ENCODE results near the gene ALKBH3.

Gene ALKBH3

GRCh38 chr11:43934601-43935423, 54.2 kb downstream of the ALKBH3 start:
- H3K27me3 Mint-ChIP-seq, result peaks cover 4% of the 10 kb centered on the region
- H3K4me1 Mint-ChIP-seq (ENCODE audit: low read depth), result peaks cover 8% of the 10 kb centered on the region
- no peak overlapping the region for H3K4me3 Mint-ChIP-seq
- H3K27ac Mint-ChIP-seq, result no peak overlapping the region
- H3K9me3 Mint-ChIP-seq (ENCODE audit: low read depth), result no peaks in the 10 kb centered on the region
- H3K36me3 Mint-ChIP-seq, result peaks cover 2% of the 10 kb centered on the region

- no peak overlapping the region for H3K27ac Mint-ChIP-seq
- H3K9me3 Mint-ChIP-seq (ENCODE audit: low read depth), result no peaks in the 10 kb centered on the region
- H3K4me3 Mint-ChIP-seq, result no peak overlapping the region
- H3K36me3 Mint-ChIP-seq, result no peaks in the 10 kb centered on the region
- peaks cover 7% of the 10 kb centered on the region for H3K4me1 Mint-ChIP-seq (ENCODE audit: low read depth)
- H3K27me3 Mint-ChIP-seq, result peaks cover 4% of the 10 kb centered on the region
These were observed 54.9 kb downstream of the ALKBH3 start for GRCh38 chr11:43935424-43935979.

- Mint-ChIP-seq H3K9me3 (ENCODE audit: low read depth) (no peaks in the 10 kb centered on the region), H3K4me1 (ENCODE audit: low read depth) (peaks cover 1% of the 10 kb centered on the region), H3K4me3 (no peak overlapping the region), H3K27me3 (peaks cover 10% of the 10 kb centered on the region), H3K36me3 (no peaks in the 10 kb centered on the region), H3K27ac (no peak overlapping the region)
These were observed 55.4 kb downstream of the ALKBH3 start for GRCh38 chr11:43936076-43936475.

GRCh38 chr11:43937434-43938411, 57.1 kb downstream of the ALKBH3 start:
- Mint-ChIP-seq H3K27me3 (peaks cover 15% of the 10 kb centered on the region), H3K27ac (no peak overlapping the region), H3K4me1 (ENCODE audit: low read depth) (peaks cover 3% of the 10 kb centered on the region), H3K9me3 (ENCODE audit: low read depth) (no peaks in the 10 kb centered on the region), H3K36me3 (no peaks in the 10 kb centered on the region), H3K4me3 (no peak overlapping the region)

DNA sequence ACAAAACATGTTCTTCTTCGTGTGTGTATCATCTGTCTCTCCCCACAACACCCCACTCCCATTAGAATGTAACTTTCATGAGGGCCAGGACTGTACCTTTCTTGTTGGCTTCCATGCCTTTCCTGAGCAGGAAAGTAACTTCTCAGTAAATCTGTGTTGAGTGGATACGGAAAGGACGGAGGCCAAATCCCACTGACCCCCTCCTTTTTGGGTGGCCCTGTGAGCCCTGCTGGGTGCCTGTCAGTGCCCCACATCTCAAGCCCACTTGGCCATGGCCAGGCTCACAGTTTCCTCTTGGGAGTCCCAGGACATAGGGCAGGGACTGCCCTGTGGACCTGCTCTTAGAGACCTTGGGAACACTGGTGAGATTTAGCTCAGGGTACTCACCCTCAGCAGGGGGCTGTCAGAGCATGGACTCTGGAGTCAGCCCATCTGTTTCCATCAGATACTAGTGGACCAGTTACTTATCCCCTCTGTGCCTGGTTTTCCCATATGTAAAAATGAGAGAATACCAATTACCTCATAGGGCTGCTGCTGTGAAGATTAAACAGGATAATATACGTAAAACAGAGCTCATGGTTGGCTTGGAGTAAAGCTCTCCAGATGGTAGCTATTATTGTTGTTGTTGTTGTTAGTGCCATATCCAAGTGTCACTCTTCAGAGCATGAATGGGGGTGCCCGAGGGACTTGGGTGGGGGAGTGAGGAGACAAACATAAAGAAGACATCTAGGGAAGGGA, 60.8 kb downstream of the ALKBH3 start:
- H3K27me3 Mint-ChIP-seq, result peaks cover 29% of the 10 kb centered on the region
- H3K9me3 Mint-ChIP-seq (ENCODE audit: low read depth), result no peaks in the 10 kb centered on the region
- peak overlapping the region; percentile 90 for H3K4me3 Mint-ChIP-seq
- peak overlapping the region; percentile 9 for H3K27ac Mint-ChIP-seq
- H3K36me3 Mint-ChIP-seq, result no peaks in the 10 kb centered on the region
- H3K4me1 Mint-ChIP-seq (ENCODE audit: low read depth), result peaks cover 15% of the 10 kb centered on the region

GRCh38 chr11:43942662-43943371, 62.2 kb downstream of the ALKBH3 start:
- peak overlapping the region; percentile 66 for H3K4me3 Mint-ChIP-seq
- peaks cover 15% of the 10 kb centered on the region for H3K4me1 Mint-ChIP-seq (ENCODE audit: low read depth)
- peaks cover 37% of the 10 kb centered on the region for H3K27me3 Mint-ChIP-seq
- H3K27ac Mint-ChIP-seq, result no peak overlapping the region
- no peaks in the 10 kb centered on the region for H3K36me3 Mint-ChIP-seq
- no peaks in the 10 kb centered on the region for H3K9me3 Mint-ChIP-seq (ENCODE audit: low read depth)

- Mint-ChIP-seq H3K9me3 (ENCODE audit: low read depth) (no peaks in the 10 kb centered on the region), H3K27ac (no peak overlapping the region), H3K36me3 (no peaks in the 10 kb centered on the region), H3K4me3 (peak overlapping the region; percentile 93), H3K27me3 (peaks cover 37% of the 10 kb centered on the region), H3K4me1 (ENCODE audit: low read depth) (peaks cover 15% of the 10 kb centered on the region)
These were observed 62.8 kb downstream of the ALKBH3 start for GRCh38 chr11:43943372-43943930.

DNA sequence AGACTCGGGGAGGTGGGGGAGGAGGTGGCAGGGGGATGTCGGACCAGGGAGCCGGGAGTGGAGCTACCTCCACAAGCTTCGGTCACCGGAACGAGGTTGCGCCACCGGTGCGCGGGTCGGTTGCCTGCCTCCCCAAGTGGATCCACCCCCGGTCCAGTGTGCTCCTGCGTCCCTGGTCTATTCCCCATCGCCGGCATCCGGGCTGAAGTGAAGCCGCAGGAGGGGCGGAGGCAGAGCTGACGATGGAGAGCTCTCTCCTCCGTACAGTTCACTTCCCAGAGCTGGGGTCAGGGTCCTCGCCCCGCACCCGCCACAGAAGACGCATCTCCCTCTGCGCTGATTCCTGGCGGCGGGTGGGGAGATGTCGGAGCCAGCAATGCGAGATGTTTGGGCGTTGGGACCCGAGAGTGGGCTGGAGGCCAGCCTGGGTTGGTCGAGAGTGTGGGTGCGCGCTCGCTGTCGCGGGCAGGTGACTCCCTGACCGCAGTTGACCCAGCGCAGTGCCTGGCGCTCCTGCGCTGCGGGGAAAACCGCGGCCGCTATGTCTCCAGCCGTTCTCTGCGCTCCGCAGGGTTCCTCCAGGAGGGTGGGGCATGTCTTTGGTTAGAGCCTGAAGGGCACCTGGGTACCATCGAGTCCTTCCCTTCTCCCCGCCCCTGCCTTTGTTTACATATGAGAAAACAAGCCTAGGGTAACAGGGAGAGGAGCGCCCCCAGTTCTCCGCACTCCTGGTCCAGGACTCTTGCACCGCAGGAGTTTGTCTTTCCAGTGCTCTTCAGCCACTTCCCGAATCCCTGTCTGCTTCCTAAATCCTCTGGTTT, 63.5 kb downstream of the ALKBH3 start:
- Mint-ChIP-seq H3K4me3 (peak overlapping the region; percentile 93), H3K4me1 (ENCODE audit: low read depth) (peaks cover 15% of the 10 kb centered on the region), H3K27me3 (peaks cover 37% of the 10 kb centered on the region), H3K36me3 (no peaks in the 10 kb centered on the region), H3K27ac (no peak overlapping the region), H3K9me3 (ENCODE audit: low read depth) (no peaks in the 10 kb centered on the region)

DNA sequence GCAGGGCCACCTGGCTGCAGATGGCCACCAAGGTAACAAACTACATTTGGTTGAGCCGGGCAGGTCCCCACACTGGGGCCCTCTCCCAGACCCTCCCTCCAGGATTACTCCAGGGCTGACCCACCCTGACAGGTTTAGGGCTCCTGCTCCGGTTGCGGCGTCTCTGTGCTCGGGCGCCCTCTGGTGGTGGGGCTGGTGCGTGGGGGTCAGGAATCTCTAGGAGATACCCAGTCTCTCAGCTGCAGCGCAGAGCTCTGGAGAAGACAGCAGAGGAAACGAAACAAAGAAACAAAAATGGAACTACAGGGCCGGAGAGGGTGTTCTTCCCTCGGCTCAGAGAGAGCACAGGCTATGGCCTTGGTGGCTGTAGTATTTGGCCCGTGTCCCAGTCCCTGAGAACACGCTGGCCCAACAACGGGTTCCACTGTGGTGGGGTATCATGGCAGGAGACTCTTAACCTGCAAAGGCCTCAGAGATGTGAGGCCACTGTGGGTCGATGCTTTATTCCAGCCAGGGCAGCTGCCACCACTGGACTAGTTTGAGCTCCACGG, 64.2 kb downstream of the ALKBH3 start:
- Mint-ChIP-seq H3K27me3 (peaks cover 38% of the 10 kb centered on the region), H3K4me3 (peak overlapping the region; percentile 93), H3K9me3 (ENCODE audit: low read depth) (no peaks in the 10 kb centered on the region), H3K4me1 (ENCODE audit: low read depth) (peaks cover 15% of the 10 kb centered on the region), H3K36me3 (peaks cover 2% of the 10 kb centered on the region), H3K27ac (no peak overlapping the region)

DNA sequence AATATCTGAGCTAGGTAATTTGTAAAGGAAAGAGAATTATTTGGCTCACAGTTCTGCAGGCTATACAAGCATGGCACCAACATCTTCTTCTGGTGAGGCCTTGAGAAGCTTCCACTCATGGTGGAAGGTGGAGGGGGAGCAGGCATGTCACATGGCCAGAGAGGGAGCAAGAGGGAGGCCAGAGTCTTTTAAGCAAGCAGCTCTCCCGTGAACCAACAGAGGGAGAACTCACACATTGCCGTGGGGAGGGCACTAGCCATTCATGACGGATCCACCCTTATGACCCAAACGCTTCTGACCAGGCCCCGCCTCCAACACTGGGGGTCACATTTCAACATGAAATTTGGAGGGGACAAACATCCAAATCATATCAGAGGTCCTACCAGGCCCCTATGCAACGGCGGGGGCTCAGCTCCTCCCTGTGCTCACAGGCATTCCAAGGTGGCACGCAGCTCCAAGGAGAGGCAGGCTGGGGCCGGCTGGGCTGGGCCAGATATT, 66.4 kb downstream of the ALKBH3 start:
- H3K4me3 Mint-ChIP-seq, result no peak overlapping the region
- H3K27ac Mint-ChIP-seq, result no peak overlapping the region
- peaks cover 12% of the 10 kb centered on the region for H3K4me1 Mint-ChIP-seq (ENCODE audit: low read depth)
- H3K36me3 Mint-ChIP-seq, result peaks cover 2% of the 10 kb centered on the region
- no peaks in the 10 kb centered on the region for H3K9me3 Mint-ChIP-seq (ENCODE audit: low read depth)
- H3K27me3 Mint-ChIP-seq, result peaks cover 38% of the 10 kb centered on the region

- Mint-ChIP-seq H3K4me3 (no peak overlapping the region), H3K27ac (no peak overlapping the region), H3K36me3 (peaks cover 2% of the 10 kb centered on the region), H3K27me3 (peaks cover 40% of the 10 kb centered on the region), H3K4me1 (ENCODE audit: low read depth) (peaks cover 12% of the 10 kb centered on the region), H3K9me3 (ENCODE audit: low read depth) (no peaks in the 10 kb centered on the region)
These were observed 67.2 kb downstream of the ALKBH3 start for GRCh38 chr11:43947815-43948214.

DNA sequence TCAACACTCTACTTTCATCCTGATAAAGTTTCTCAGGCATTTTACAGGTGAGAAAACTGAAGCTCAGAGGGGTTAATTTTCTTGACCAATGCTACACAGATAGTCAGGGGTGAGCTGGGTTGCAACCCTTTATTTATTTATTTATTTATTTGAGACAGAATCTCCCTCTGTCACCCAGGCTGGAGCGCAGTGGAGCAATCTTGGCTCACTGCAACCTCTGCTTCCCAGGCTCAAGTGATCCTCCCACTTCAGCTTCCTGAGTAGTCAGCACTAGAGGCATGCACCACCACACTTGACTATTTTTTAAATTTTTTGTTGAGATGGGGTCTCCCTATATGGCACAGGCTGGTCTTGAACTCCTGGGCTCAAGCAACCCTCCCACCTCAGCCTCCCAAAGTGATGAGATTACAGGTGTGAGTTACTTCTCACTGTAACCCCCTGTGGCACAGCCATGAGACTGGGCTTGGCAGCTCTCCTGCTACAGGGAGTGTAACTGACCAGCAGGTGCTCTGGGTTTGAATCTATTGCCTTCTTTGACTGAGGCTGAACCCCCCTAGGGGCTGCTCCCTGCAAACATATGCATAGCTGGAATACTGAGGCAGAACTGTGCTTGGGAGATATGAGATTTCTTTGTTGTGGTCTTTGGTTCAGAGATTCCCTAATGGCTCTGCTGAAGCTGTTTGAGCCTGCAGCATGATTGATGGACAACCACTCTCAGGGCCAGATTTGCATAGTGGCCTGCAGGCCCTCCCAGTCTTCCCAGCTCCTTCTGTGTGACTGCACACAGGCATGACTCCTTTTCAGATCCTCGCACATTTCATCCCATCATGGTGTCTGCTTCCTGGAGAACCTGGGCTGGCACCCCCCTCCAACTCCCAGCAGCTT, 68.0 kb downstream of the ALKBH3 start:
- no peaks in the 10 kb centered on the region for H3K9me3 Mint-ChIP-seq (ENCODE audit: low read depth)
- no peak overlapping the region for H3K4me3 Mint-ChIP-seq
- H3K27ac Mint-ChIP-seq, result no peak overlapping the region
- H3K36me3 Mint-ChIP-seq, result peaks cover 2% of the 10 kb centered on the region
- H3K27me3 Mint-ChIP-seq, result peaks cover 40% of the 10 kb centered on the region
- peaks cover 9% of the 10 kb centered on the region for H3K4me1 Mint-ChIP-seq (ENCODE audit: low read depth)
